BE2C (cell line): ENCODE measurements around the gene FUOM.

Experiments
- DNase-seq: peaks from one replicate; pipeline ENCODE4 v3.0.0-alpha.2; 2020
- H3K27me3 ChIP-seq: fragments of 250-450 bp; sonication (Bioruptor Pico); 2 replicates; pipeline ENCODE4 v1.5.1; 2020; ENCODE audit warnings: mild to moderate bottlenecking
- H3K36me3 ChIP-seq: fragments of 250-450 bp; sonication (Bioruptor Pico); 2 replicates; pipeline ENCODE4 v1.5.1; 2020; ENCODE audit warnings: mild to moderate bottlenecking
- H3K4me1 ChIP-seq: fragments of 250-450 bp; sonication (Bioruptor Pico); 2 replicates; pipeline ENCODE4 v1.5.1; 2020
- H3K4me3 ChIP-seq: 2 replicates; pipeline ENCODE4 v1.5.1; 2011; ENCODE audit warnings: low read depth, low read length
- H3K9me3 ChIP-seq: fragments of 250-450 bp; sonication (Bioruptor Pico); 2 replicates; pipeline ENCODE4 v1.5.1; 2020
- CTCF ChIP-seq: IDR thresholded peaks from 2 replicates; pipeline ENCODE4 v1.5.1; 2012; ENCODE audit warnings: mild to moderate bottlenecking, low read depth, low read length

The FUOM gene

GRCh38 chr10:133328358-133329343 lies 29.2 kb downstream of the FUOM start:
- DNase-seq, result no peak
- H3K36me3 ChIP-seq, result no peaks in the 10 kb centered on the region
- H3K9me3 ChIP-seq, result no peaks in the 10 kb centered on the region
- H3K4me1 ChIP-seq, result no peaks in the 10 kb centered on the region
- H3K4me3 ChIP-seq, result no peak overlapping the region
- H3K27me3 ChIP-seq, result peaks cover 37% of the 10 kb centered on the region
- no peak for TF ChIP-seq CTCF

GRCh38 chr10:133327651-133328357 lies 30.0 kb downstream of the FUOM start:
- peaks cover 36% of the 10 kb centered on the region for H3K27me3 ChIP-seq
- DNase-seq, result no peak
- H3K4me1 ChIP-seq, result no peaks in the 10 kb centered on the region
- TF ChIP-seq CTCF, result no peak
- H3K4me3 ChIP-seq, result no peak overlapping the region
- H3K36me3 ChIP-seq, result no peaks in the 10 kb centered on the region
- no peaks in the 10 kb centered on the region for H3K9me3 ChIP-seq

GRCh38 chr10:133326745-133327650 lies 30.8 kb downstream of the FUOM start:
- H3K9me3 ChIP-seq, result no peaks in the 10 kb centered on the region
- H3K36me3 ChIP-seq, result no peaks in the 10 kb centered on the region
- H3K4me3 ChIP-seq, result no peak overlapping the region
- H3K4me1 ChIP-seq, result no peaks in the 10 kb centered on the region
- DNase-seq, result no peak
- peaks cover 28% of the 10 kb centered on the region for H3K27me3 ChIP-seq
- no peak for TF ChIP-seq CTCF

- H3K27me3 ChIP-seq, result peaks cover 19% of the 10 kb centered on the region
- peak overlapping the region; percentile 57 for H3K4me3 ChIP-seq
- H3K36me3 ChIP-seq, result no peaks in the 10 kb centered on the region
- TF ChIP-seq CTCF, result no peak
- H3K9me3 ChIP-seq, result no peaks in the 10 kb centered on the region
- DNase-seq, result no peak
- no peaks in the 10 kb centered on the region for H3K4me1 ChIP-seq
Measured at GRCh38 chr10:133326223-133326551, 31.6 kb downstream of the FUOM start.

GRCh38 chr10:133325440-133326222 lies 32.2 kb downstream of the FUOM start:
- Histone ChIP-seq H3K27me3 (peaks cover 14% of the 10 kb centered on the region), H3K4me1 (no peaks in the 10 kb centered on the region), H3K36me3 (no peaks in the 10 kb centered on the region), H3K4me3 (peak overlapping the region; percentile 57), H3K9me3 (peaks cover 4% of the 10 kb centered on the region; the same call in 1 of the 2 replicates)
- DNase-seq, result peak; percentile 50
- TF ChIP-seq CTCF, result no peak
